HepG2 (cell line): ENCODE measurements around the gene SRSF2. TPM values are rescaled to one million over a fixed set of nuclear protein-coding genes. Genes with fewer than 3 reads are reported as not detected.

ENCODE experiments used
- ATAC-seq: fragments of 200-7000 bp; cut with Tn5 transposase; 3 replicates; pipeline ENCODE4 v1.9.1; 2020; ENCODE audit warnings: mild to moderate bottlenecking, moderate library complexity
- BruUV-seq: library from RNA; stranded (reverse); fragments of 400-500 nt; replicated peaks from 2 replicates; lab custom pipeline; 2021; lab: Mats Ljungman, UMichigan
- CTCF ChIA-PET: fragments of 300-600 bp; formaldehyde crosslinking; extraction: SDS; loops from one replicate; lab custom pipeline; 2021; ENCODE audit warnings: low total read pairs, inconsistent platforms, low intra/inter-chr PET ratio; lab: Yijun Ruan, JAX
- POLR2A ChIA-PET: fragments of 350-600 bp; sonication (Branson Sonifier 250); formaldehyde crosslinking; loops from one replicate; lab custom pipeline; 2020; ENCODE audit warnings: antibody characterized with exemption, inconsistent platforms; lab: Yijun Ruan, JAX
- DNase-seq: peaks from one replicate; pipeline ENCODE4 v3.0.0-alpha.2; 2015; ENCODE audit warnings: low spot score
- FAIRE-seq: peaks from 3 replicates; lab custom pipeline; 2011; peaks lifted over from hg19 to GRCh38; lab: Jason Lieb, UNC
- H2AFZ ChIP-seq: one replicate; pipeline ENCODE4 v1.6.1; 2011; ENCODE audit warnings: low read length, inconsistent platforms
- H3K27ac ChIP-seq: fragments of 300-600 bp; 3 replicates; pipeline ENCODE4 v1.8.0; 2011; ENCODE audit warnings: mixed run types, mild to moderate bottlenecking, mixed read lengths, low read length, inconsistent platforms; ENCODE audit not compliant: insufficient read depth; ENCODE audit errors: extremely low read length
- H3K27me3 ChIP-seq, 2 experiments: fragments of 200-600 bp in 1 of 2; 2 replicates in 1 of 2; 3 replicates in 1 of 2; pipeline versions ENCODE4 v1.6.0 to v1.8.0; 2011; ENCODE audit warnings: low read length in 2 of 2, mild to moderate bottlenecking in 2 of 2, moderate library complexity in 2 of 2, inconsistent platforms in 1 of 2; ENCODE audit not compliant: insufficient read depth in 2 of 2, control insufficient read depth in 1 of 2
- H3K36me3 ChIP-seq, 2 experiments: fragments of 200-600 bp in 1 of 2; replicated peaks in 1 of 2; 2 replicates in 1 of 2; 3 replicates in 1 of 2; pipeline versions ENCODE4 v1.5.1 to v1.8.0; 2011; ENCODE audit warnings: low read length in 2 of 2, inconsistent platforms in 1 of 2; ENCODE audit not compliant: insufficient read depth in 2 of 2, control insufficient read depth in 1 of 2
- H3K4me1 ChIP-seq: 2 replicates; pipeline ENCODE4 v1.5.1; 2012; ENCODE audit warnings: low read length, inconsistent platforms; ENCODE audit not compliant: insufficient read depth
- H3K4me2 ChIP-seq: 2 replicates; pipeline ENCODE4 v1.6.0; 2011; ENCODE audit warnings: low read depth, low read length, inconsistent platforms
- H3K4me3 ChIP-seq, 3 experiments: fragments of 200-600 bp in 1 of 3; sonication (generic), shearing (Covaris generic) in 1 of 3; replicated peaks in 1 of 3; 2 replicates each; pipeline ENCODE4 v1.5.1; 2011 to 2016; ENCODE audit warnings: low read length in 3 of 3, inconsistent platforms in 2 of 3, low read depth in 2 of 3, mild to moderate bottlenecking in 2 of 3, control low read depth in 1 of 3, mixed read lengths in 1 of 3; ENCODE audit not compliant: insufficient read depth in 1 of 3
- H3K79me2 ChIP-seq: one replicate; pipeline ENCODE4 v1.6.1; 2011; ENCODE audit warnings: low read length, inconsistent platforms; ENCODE audit not compliant: insufficient read depth
- H3K9ac ChIP-seq: 2 replicates; pipeline ENCODE4 v1.6.0; 2011; ENCODE audit warnings: mild to moderate bottlenecking, low read depth, low read length, inconsistent platforms; ENCODE audit not compliant: insufficient read depth
- H3K9me3 ChIP-seq: 2 replicates; pipeline ENCODE4 v1.5.1; 2012; ENCODE audit warnings: mild to moderate bottlenecking, low read length
- H4K20me1 ChIP-seq: 2 replicates; pipeline ENCODE4 v1.6.0; 2011; ENCODE audit warnings: inconsistent platforms, mild to moderate bottlenecking, low read length, moderate library complexity; ENCODE audit not compliant: insufficient read depth
- CBX2 ChIP-seq, 2 experiments: fragments of 200-600 bp in 1 of 2; sonication (generic); formaldehyde crosslinking in 1 of 2; IDR thresholded peaks; 2 replicates each; pipeline versions ENCODE4 v1.7.0 to v1.8.1; 2018 to 2022; ENCODE audit warnings: low read depth in 2 of 2, low read length in 1 of 2, mild to moderate bottlenecking in 1 of 2, missing genetic modification reagents in 1 of 2
- NFKBIZ ChIP-seq: IDR thresholded peaks from 2 replicates; pipeline ENCODE4 v1.6.1; 2018; ENCODE audit warnings: missing genetic modification reagents, missing compliant biosample characterization
- RBAK ChIP-seq: sonication (generic); formaldehyde crosslinking; IDR thresholded peaks from 2 replicates; pipeline ENCODE4 v1.5.1; 2020; ENCODE audit warnings: mild to moderate bottlenecking, missing genetic modification reagents
- TP53 ChIP-seq: sonication (generic); formaldehyde crosslinking; conservative IDR thresholded peaks from 2 replicates; pipeline ENCODE4 v1.4.0; 2020; ENCODE audit warnings: missing genetic modification reagents
- ZNF781 ChIP-seq: sonication (generic); formaldehyde crosslinking; IDR thresholded peaks from 2 replicates; pipeline ENCODE4 v1.5.1; 2020; ENCODE audit warnings: borderline replicate concordance, mild to moderate bottlenecking, missing genetic modification reagents; ENCODE audit errors: not compliant biosample characterization
- WGBS: methylation state at CpG from one replicate; pipeline ENCODE4 v1.1.6; 2017; ENCODE audit warnings: low lambda C conversion rate; 5-methylcytosine and 5-hydroxymethylcytosine counted together
- in situ Hi-C: cut with HindIII; loops from 2 replicates; pipeline ENCODE4 v1.10.0; 2017; ENCODE audit warnings: low pct_unique_long_range_greater_than_20kb; ENCODE audit not compliant: extremely low pct_ligation_motif_present
- intact Hi-C: fragments of 100-400 bp; cut with micrococcal nuclease; formaldehyde crosslinking; loops from one replicate; pipeline ENCODE4 v1.10.0; 2022; ENCODE audit not compliant: unreplicated experiment
- polyA plus RNA-seq, 8 experiments: library from polyadenylated mRNA; depleted of rRNA in 3 of 8; stranded (reverse) in 7 of 8; unstranded in 1 of 8; fragments of >200 nt; fragmentation: Illumina TruSeq in 4 of 8; extraction: Trizol in 4 of 8; gene quantifications; 2 replicates each; pipeline versions ENCODE4 v1.2.1 to v1.2.3, GENCODE V29; 2011 to 2016; ENCODE audit warnings: low read depth in 4 of 8, missing spikeins in 1 of 8, mixed read lengths in 1 of 8; ENCODE audit not compliant: insufficient read depth in 1 of 8
- total RNA-seq, 5 experiments: library from RNA; depleted of rRNA; stranded (reverse); fragments of >200 nt; fragmentation: Illumina TruSeq; extraction: Trizol; gene quantifications; 2 replicates each; pipeline ENCODE4 v1.2.3, GENCODE V29; 2016; ENCODE audit warnings: low read depth in 1 of 5
- TF ChIP-seq, protein P1 (sequence below): sonication (generic); formaldehyde crosslinking; conservative IDR thresholded peaks from 2 replicates; pipeline ENCODE4 v1.4.0; 2020; ENCODE audit warnings: missing genetic modification reagents
- TF ChIP-seq, protein P2 (sequence below): sonication (generic); formaldehyde crosslinking; IDR thresholded peaks from 2 replicates; pipeline ENCODE4; 2020; ENCODE audit warnings: missing genetic modification reagents, mild to moderate bottlenecking, borderline replicate concordance
- TF ChIP-seq, protein P3 (sequence below): sonication (generic); formaldehyde crosslinking; IDR thresholded peaks from 2 replicates; pipeline ENCODE4 v1.5.1; 2020; ENCODE audit warnings: missing genetic modification reagents, mild to moderate bottlenecking, borderline replicate concordance
- TF ChIP-seq, protein P4 (sequence below): IDR thresholded peaks from 2 replicates; pipeline ENCODE4 v1.6.1; 2016
- TF ChIP-seq, protein P5 (sequence below): sonication (generic); formaldehyde crosslinking; IDR thresholded peaks from 2 replicates; pipeline ENCODE4 v1.4.0; 2020; ENCODE audit warnings: mild to moderate bottlenecking, missing genetic modification reagents
- TF ChIP-seq, protein P6 (sequence below): sonication (generic); formaldehyde crosslinking; IDR thresholded peaks from 2 replicates; pipeline ENCODE4 v1.5.0; 2020; ENCODE audit warnings: missing genetic modification reagents
- TF ChIP-seq, protein P7 (sequence below): sonication (generic); formaldehyde crosslinking; IDR thresholded peaks from 2 replicates; pipeline ENCODE4 v1.5.0; 2020; ENCODE audit warnings: mild to moderate bottlenecking, low read depth, missing genetic modification reagents, borderline replicate concordance

SRSF2 gene
- total and polyA plus RNA-seq, 2 of the 13 experiments (the other 11 are each of a cell fraction or from before 2014, with no cell fraction given), result 306 to 319 TPM

DNA sequence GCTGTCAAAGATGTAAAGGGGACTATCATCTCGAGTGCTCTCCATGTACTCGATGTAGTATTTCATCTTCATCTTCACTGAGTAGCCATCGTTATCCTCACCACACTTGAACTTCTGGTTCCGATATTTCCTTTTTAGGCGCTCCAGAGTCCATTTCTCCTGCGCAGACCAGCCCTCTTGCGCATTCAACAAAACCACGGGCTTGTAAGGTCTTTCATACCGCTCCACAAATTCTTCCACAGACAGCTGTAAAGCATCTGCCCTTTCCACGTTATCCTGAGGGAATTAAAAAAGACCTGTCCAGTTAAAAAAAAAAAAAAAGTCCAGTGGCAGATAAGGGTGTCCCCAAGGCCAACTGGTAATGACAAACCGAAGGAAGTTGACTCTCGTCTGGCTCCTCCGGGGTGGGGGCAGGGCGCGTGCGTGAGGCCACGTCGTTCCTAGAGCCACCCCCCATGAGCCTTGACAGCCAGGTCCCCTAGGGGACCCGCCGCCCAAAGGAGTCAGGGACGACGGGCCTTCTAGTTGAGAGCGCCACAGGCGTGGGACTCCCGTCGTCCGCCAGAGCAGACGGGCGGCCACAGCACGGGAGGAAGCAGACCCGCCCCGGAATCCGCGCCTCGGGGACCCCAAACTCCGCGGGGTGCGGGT is 11.4 kb downstream of the SRSF2 start (continued):
- TF ChIP-seq, protein P1, sequence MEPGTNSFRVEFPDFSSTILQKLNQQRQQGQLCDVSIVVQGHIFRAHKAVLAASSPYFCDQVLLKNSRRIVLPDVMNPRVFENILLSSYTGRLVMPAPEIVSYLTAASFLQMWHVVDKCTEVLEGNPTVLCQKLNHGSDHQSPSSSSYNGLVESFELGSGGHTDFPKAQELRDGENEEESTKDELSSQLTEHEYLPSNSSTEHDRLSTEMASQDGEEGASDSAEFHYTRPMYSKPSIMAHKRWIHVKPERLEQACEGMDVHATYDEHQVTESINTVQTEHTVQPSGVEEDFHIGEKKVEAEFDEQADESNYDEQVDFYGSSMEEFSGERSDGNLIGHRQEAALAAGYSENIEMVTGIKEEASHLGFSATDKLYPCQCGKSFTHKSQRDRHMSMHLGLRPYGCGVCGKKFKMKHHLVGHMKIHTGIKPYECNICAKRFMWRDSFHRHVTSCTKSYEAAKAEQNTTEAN (CRISPR knock-in tag), result no peak
- TF ChIP-seq, protein P2, sequence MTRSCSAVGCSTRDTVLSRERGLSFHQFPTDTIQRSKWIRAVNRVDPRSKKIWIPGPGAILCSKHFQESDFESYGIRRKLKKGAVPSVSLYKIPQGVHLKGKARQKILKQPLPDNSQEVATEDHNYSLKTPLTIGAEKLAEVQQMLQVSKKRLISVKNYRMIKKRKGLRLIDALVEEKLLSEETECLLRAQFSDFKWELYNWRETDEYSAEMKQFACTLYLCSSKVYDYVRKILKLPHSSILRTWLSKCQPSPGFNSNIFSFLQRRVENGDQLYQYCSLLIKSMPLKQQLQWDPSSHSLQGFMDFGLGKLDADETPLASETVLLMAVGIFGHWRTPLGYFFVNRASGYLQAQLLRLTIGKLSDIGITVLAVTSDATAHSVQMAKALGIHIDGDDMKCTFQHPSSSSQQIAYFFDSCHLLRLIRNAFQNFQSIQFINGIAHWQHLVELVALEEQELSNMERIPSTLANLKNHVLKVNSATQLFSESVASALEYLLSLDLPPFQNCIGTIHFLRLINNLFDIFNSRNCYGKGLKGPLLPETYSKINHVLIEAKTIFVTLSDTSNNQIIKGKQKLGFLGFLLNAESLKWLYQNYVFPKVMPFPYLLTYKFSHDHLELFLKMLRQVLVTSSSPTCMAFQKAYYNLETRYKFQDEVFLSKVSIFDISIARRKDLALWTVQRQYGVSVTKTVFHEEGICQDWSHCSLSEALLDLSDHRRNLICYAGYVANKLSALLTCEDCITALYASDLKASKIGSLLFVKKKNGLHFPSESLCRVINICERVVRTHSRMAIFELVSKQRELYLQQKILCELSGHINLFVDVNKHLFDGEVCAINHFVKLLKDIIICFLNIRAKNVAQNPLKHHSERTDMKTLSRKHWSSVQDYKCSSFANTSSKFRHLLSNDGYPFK (CRISPR knock-in tag), result peak; percentile 18; the same call in 1 of the 2 replicates

DNA sequence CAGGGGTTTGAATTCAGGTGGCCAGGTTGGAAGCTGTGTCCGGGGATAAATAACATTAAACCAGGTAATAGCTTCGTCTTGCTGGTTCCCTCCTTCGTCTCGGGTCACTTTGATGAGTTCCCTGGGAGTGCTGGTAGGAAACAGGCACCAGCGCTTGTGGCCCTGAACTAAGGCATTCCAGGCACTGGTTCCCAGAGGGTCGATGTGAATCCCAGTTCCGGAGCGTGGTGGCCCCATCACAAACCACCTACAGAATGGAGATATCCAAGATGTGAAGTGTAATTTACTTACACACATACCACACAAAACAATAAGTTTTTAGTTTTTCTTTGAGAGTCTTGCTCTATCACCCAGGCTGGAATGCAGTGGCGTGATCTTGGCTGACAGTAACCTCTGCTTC is 13.3 kb downstream of the SRSF2 start:
- in situ Hi-C loops, result no loop called here
- Histone ChIP-seq H3K27ac (no peak overlapping the region), H3K79me2 (peaks cover 48% of the 10 kb centered on the region), H3K9me3 (no peaks in the 10 kb centered on the region), H3K27me3 (no peaks in the 10 kb centered on the region), H3K36me3 (peaks cover 26 to 55% of the 10 kb centered on the region in 2 experiments), H3K4me2 (peak overlapping the region; percentile 28; the same call in 1 of the 2 replicates), H3K4me3 (no peak overlapping the region; a peak in 1 of 6 replicates), H4K20me1 (peaks cover 8% of the 10 kb centered on the region), H3K9ac (no peak overlapping the region), H2AFZ (no peak overlapping the region), H3K4me1 (peaks cover 58% of the 10 kb centered on the region)
- WGBS, result 95% methylated on average over 9 of the region's 9 CpGs
- FAIRE-seq (no peak), DNase-seq (no peak), ATAC-seq (no peak)
- ChIA-PET POLR2A (no interaction called here), CTCF (no interaction called here)
- intact Hi-C loops, result no loop called here
- BruUV-seq, result no TSS peak
- TF ChIP-seq NFKBIZ (CRISPR knock-in tag), result no peak
- TF ChIP-seq, protein P3, sequence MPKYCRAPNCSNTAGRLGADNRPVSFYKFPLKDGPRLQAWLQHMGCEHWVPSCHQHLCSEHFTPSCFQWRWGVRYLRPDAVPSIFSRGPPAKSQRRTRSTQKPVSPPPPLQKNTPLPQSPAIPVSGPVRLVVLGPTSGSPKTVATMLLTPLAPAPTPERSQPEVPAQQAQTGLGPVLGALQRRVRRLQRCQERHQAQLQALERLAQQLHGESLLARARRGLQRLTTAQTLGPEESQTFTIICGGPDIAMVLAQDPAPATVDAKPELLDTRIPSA (CRISPR knock-in tag), result no peak
- TF ChIP-seq CBX2 (IDR thresholded peaks at IDR 0.05; ENCODE audit: low read depth, low read length), result no peak
- TF ChIP-seq CBX2 (CRISPR knock-in tag; IDR thresholded peaks at IDR 0.05; ENCODE audit: low read depth), result no peak
- TF ChIP-seq, protein P4, sequence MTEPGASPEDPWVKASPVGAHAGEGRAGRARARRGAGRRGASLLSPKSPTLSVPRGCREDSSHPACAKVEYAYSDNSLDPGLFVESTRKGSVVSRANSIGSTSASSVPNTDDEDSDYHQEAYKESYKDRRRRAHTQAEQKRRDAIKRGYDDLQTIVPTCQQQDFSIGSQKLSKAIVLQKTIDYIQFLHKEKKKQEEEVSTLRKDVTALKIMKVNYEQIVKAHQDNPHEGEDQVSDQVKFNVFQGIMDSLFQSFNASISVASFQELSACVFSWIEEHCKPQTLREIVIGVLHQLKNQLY (CRISPR knock-in tag), result no peak
- TF ChIP-seq, protein P5, sequence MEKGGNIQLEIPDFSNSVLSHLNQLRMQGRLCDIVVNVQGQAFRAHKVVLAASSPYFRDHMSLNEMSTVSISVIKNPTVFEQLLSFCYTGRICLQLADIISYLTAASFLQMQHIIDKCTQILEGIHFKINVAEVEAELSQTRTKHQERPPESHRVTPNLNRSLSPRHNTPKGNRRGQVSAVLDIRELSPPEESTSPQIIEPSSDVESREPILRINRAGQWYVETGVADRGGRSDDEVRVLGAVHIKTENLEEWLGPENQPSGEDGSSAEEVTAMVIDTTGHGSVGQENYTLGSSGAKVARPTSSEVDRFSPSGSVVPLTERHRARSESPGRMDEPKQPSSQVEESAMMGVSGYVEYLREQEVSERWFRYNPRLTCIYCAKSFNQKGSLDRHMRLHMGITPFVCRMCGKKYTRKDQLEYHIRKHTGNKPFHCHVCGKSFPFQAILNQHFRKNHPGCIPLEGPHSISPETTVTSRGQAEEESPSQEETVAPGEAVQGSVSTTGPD (CRISPR knock-in tag), result no peak
- TF ChIP-seq ZNF781 (CRISPR knock-in tag), result no peak
- TF ChIP-seq, protein P6, sequence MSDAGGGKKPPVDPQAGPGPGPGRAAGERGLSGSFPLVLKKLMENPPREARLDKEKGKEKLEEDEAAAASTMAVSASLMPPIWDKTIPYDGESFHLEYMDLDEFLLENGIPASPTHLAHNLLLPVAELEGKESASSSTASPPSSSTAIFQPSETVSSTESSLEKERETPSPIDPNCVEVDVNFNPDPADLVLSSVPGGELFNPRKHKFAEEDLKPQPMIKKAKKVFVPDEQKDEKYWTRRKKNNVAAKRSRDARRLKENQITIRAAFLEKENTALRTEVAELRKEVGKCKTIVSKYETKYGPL (CRISPR knock-in tag), result 0 out of 2 replicates have a peak, but pooled peaks have one; percentile 19
- TF ChIP-seq, protein P7, sequence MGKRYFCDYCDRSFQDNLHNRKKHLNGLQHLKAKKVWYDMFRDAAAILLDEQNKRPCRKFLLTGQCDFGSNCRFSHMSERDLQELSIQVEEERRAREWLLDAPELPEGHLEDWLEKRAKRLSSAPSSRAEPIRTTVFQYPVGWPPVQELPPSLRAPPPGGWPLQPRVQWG (CRISPR knock-in tag), result no peak
- TF ChIP-seq TP53 (CRISPR knock-in tag), result 0 out of 2 replicates have a peak, but pooled peaks have one; percentile 29
- no peak for TF ChIP-seq RBAK (CRISPR knock-in tag)
